Lung (tissue), 12 donors: ENCODE results near the gene KCTD16. TPM values are rescaled to one million over a fixed set of nuclear protein-coding genes. Genes with fewer than 3 reads are reported as not detected.

ENCODE experiments used
- ATAC-seq: fragments of 200-7000 bp; cut with Tn5 transposase; one replicate; pipeline ENCODE4 v1.9.1; 2020; ENCODE audit warnings: moderate number of reproducible peaks; ENCODE audit not compliant: insufficient read depth, low FRiP score
- DNase-seq, 3 donors: peaks; one replicate each; pipeline ENCODE4 v3.0.0-alpha.2; 2013 to 2017
- H3K27ac ChIP-seq, 2 donors: one replicate each; pipeline ENCODE4 v1.5.1; 2013; ENCODE audit warnings: mild to moderate bottlenecking in 2 of 2, moderate library complexity in 2 of 2, control low read depth in 1 of 2, inconsistent platforms in 1 of 2, low read depth in 1 of 2, low read length in 1 of 2
- H3K27me3 ChIP-seq, 3 donors: one replicate each; pipeline ENCODE4 v1.5.1; 2013; ENCODE audit warnings: low read length in 2 of 3; ENCODE audit not compliant: control insufficient read depth in 3 of 3, insufficient read depth in 3 of 3
- H3K36me3 ChIP-seq, 4 donors: one replicate each; pipeline ENCODE4 v1.5.1; 2013; ENCODE audit warnings: low read length in 4 of 4, mild to moderate bottlenecking in 1 of 4, moderate library complexity in 1 of 4; ENCODE audit not compliant: control insufficient read depth in 4 of 4, insufficient read depth in 4 of 4
- H3K4me1 ChIP-seq, 5 donors: one replicate each; pipeline ENCODE4 v1.5.1; 2013; ENCODE audit warnings: low read length in 5 of 5, mild to moderate bottlenecking in 2 of 5, moderate library complexity in 1 of 5; ENCODE audit not compliant: control insufficient read depth in 5 of 5, insufficient read depth in 5 of 5
- H3K4me3 ChIP-seq: one replicate; pipeline ENCODE4 v1.5.1; 2013; ENCODE audit warnings: mild to moderate bottlenecking, control low read depth, moderate library complexity
- H3K9ac ChIP-seq, 2 donors: one replicate each; pipeline ENCODE4 v1.5.1; 2013; ENCODE audit warnings: low read length in 2 of 2, control low read depth in 1 of 2; ENCODE audit not compliant: insufficient read depth in 1 of 2
- H3K9me3 ChIP-seq, 4 donors: one replicate each; pipeline ENCODE4 v1.5.1; 2013; ENCODE audit warnings: low read length in 3 of 4, mild to moderate bottlenecking in 1 of 4, moderate library complexity in 1 of 4; ENCODE audit not compliant: control insufficient read depth in 4 of 4, insufficient read depth in 3 of 4
- WGBS, 2 donors: extraction: QIAGEN DNeasy Blood & Tissue Kit; methylation state at CpG; one replicate each; pipeline ENCODE4 v1.1.7; 2013; 5-methylcytosine and 5-hydroxymethylcytosine counted together
- polyA plus RNA-seq, 2 donors: library from polyadenylated mRNA; stranded (reverse); fragments of 200-250 nt; gene quantifications; one replicate each; pipeline ENCODE4 v1.2.1, GENCODE V29; 2013
- total RNA-seq, 2 donors: library from RNA; depleted of rRNA in 1 of 2; stranded (reverse); fragments of >200 nt in 1 of 2; gene quantifications; one replicate each; pipeline ENCODE4 v1.2.1, GENCODE V29; 2014 to 2021
- TF ChIP-seq, protein P1 (sequence below): IDR thresholded peaks from 2 replicates; pipeline ENCODE4 v1.5.1; 2012; ENCODE audit warnings: mild to moderate bottlenecking; ENCODE audit errors: control extremely low read depth, extremely low read depth
- donor health status: control.
- donor health status: control.
- donor health status: Bipolar disorder and iron deficiency.
- donor health status: healthy.
- donor health status: DM: yes; HTN: yes; CAD: no.

Gene KCTD16
- total and polyA plus RNA-seq, 4 donors: 0.07 to 0.63 (median 0.27) TPM

DNA sequence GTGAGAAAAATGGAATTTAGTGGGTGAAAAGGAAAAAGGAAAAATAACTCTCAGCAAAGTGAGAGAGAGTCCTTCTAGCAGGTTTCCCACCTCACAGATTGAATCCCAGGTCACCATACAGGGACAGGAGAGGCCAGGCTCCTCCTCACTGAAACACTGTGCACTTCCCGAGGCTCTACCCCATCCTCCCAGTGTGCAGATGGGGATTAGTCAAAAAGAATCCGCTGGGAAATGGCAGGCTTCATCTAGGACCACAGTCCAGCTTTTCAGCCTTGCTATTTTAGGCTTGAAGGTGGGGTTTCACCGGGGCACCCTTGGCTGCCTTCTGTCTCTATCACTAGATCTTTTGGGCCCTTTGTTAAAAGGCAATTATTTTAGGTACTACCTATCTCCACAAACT is 48.0 kb upstream of the KCTD16 start:
- TF ChIP-seq, protein P1, sequence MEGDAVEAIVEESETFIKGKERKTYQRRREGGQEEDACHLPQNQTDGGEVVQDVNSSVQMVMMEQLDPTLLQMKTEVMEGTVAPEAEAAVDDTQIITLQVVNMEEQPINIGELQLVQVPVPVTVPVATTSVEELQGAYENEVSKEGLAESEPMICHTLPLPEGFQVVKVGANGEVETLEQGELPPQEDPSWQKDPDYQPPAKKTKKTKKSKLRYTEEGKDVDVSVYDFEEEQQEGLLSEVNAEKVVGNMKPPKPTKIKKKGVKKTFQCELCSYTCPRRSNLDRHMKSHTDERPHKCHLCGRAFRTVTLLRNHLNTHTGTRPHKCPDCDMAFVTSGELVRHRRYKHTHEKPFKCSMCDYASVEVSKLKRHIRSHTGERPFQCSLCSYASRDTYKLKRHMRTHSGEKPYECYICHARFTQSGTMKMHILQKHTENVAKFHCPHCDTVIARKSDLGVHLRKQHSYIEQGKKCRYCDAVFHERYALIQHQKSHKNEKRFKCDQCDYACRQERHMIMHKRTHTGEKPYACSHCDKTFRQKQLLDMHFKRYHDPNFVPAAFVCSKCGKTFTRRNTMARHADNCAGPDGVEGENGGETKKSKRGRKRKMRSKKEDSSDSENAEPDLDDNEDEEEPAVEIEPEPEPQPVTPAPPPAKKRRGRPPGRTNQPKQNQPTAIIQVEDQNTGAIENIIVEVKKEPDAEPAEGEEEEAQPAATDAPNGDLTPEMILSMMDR: no peak
- Histone ChIP-seq H3K4me1 (peaks cover 0 to 10% (median 0%) of the 10 kb centered on the region in 5 donors), H3K36me3 (no peaks in the 10 kb centered on the region), H3K27ac (no peak overlapping the region), H3K9me3 (peaks cover 0 to 3% (median under 1%) of the 10 kb centered on the region in 4 donors), H3K27me3 (no peaks in the 10 kb centered on the region), H3K9ac (no peak overlapping the region), H3K4me3 (no peak overlapping the region)
- DNase-seq (no peak), ATAC-seq (no peak)
- WGBS, 2 donors: 82 to 92% methylated on average over 3 of the region's 3 CpGs

GRCh38 chr5:144125163-144125726 is 45.4 kb upstream of the KCTD16 start:
- DNase-seq: peak in 2 of 3 donors; percentile 41 to 42
- no peak overlapping the region for H3K9ac ChIP-seq
- H3K27me3 ChIP-seq: no peaks in the 10 kb centered on the region
- TF ChIP-seq, protein P1: no peak
- peak; percentile 47 for ATAC-seq
- H3K27ac ChIP-seq: no peak overlapping the region
- H3K4me1 ChIP-seq: peaks cover 0 to 10% (median 0%) of the 10 kb centered on the region in 5 donors
- H3K4me3 ChIP-seq: no peak overlapping the region
- H3K9me3 ChIP-seq: no peaks in the 10 kb centered on the region
- H3K36me3 ChIP-seq: no peaks in the 10 kb centered on the region
- 62 to 75% methylated on average over 4 of the region's 4 CpGs for WGBS, 2 donors

DNA sequence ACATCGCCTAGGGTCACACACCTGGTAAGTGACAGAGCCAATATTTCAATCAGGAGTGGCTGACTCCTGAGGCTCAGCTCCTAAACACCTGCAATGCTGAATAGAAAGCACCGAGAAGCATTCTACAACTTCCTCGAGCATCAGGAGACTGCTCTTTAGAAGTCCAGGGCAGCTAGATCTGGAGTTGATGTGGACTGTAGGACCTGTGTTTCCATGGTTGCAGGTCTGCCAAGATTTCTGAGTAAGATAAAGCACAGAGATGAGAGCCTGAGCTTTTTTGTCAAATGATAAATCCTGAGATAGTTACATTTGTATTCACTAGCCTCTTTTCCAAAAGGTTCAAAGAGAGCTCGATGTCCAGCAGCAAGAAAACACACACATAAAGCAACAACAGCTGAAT is 44.0 kb upstream of the KCTD16 start:
- Histone ChIP-seq H3K36me3 (no peaks in the 10 kb centered on the region), H3K9ac (no peak overlapping the region), H3K4me3 (no peak overlapping the region), H3K27me3 (no peaks in the 10 kb centered on the region), H3K9me3 (no peaks in the 10 kb centered on the region), H3K4me1 (peaks cover 0 to 10% (median 0%) of the 10 kb centered on the region in 5 donors), H3K27ac (no peak overlapping the region)
- TF ChIP-seq, protein P1: no peak
- ATAC-seq (no peak), DNase-seq (no peak)
- 91 to 95% methylated on average over 4 of the region's 4 CpGs for WGBS, 2 donors

DNA sequence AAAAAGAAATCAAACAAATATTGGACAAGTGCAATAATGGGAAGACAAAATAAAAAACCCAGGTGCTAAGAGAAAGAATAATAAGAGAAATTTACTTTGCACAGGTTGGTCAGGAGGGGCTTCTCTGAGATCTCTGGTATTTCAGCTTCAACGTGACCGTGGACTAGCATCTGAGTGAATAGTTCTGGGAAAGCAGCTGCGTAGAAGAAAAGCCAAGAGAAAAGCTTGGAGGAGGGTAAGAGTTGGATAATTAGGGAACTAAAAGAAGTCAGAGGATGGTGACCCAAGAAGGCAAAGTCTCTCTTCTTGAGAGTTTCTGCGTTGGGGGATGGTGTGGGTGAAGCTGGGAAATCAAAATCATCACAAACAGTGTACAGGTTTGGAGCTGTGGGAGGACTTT is 41.8 kb upstream of the KCTD16 start:
- no peak overlapping the region for H3K9ac ChIP-seq
- no peak overlapping the region for H3K27ac ChIP-seq
- H3K9me3 ChIP-seq: peaks cover 0 to 2% (median 0%) of the 10 kb centered on the region in 4 donors
- H3K4me3 ChIP-seq: no peak overlapping the region
- H3K27me3 ChIP-seq: no peaks in the 10 kb centered on the region
- ATAC-seq (no peak), DNase-seq (no peak)
- WGBS, 2 donors: 73 to 97% methylated on average over 4 of the region's 4 CpGs
- TF ChIP-seq, protein P1: no peak
- H3K36me3 ChIP-seq: no peaks in the 10 kb centered on the region
- H3K4me1 ChIP-seq: peaks cover 0 to 10% (median 0%) of the 10 kb centered on the region in 5 donors
